Endothelial cell (in vitro differentiated cells): Measurements from ENCODE around the gene STEAP3. TPM values are rescaled to one million over a fixed set of nuclear protein-coding genes. Genes with fewer than 3 reads are reported as not detected.

Experiments
- DNase-seq: peaks from one replicate; pipeline ENCODE4 v3.0.0; 2021; ENCODE audit warnings: low spot score
- H3K27ac Mint-ChIP-seq: one replicate; pipeline ENCODE4 v1.8.0; 2021; ENCODE audit warnings: mixed read lengths, inconsistent platforms; ENCODE audit not compliant: unreplicated experiment
- H3K27me3 Mint-ChIP-seq: one replicate; pipeline ENCODE4 v1.8.0; 2021; ENCODE audit warnings: mild to moderate bottlenecking, moderate library complexity, mixed read lengths, inconsistent platforms; ENCODE audit not compliant: unreplicated experiment
- H3K36me3 Mint-ChIP-seq: one replicate; pipeline ENCODE4 v1.8.0; 2021; ENCODE audit warnings: mild to moderate bottlenecking, low read depth, mixed read lengths, inconsistent platforms; ENCODE audit not compliant: unreplicated experiment
- H3K4me1 Mint-ChIP-seq: one replicate; pipeline ENCODE4 v1.8.0; 2021; ENCODE audit warnings: mild to moderate bottlenecking, mixed read lengths, inconsistent platforms; ENCODE audit not compliant: unreplicated experiment
- H3K4me3 Mint-ChIP-seq: one replicate; pipeline ENCODE4 v1.8.0; 2021; ENCODE audit warnings: mild to moderate bottlenecking, mixed read lengths, inconsistent platforms; ENCODE audit not compliant: unreplicated experiment
- H3K9me3 Mint-ChIP-seq: one replicate; pipeline ENCODE4 v1.8.0; 2021; ENCODE audit warnings: mixed read lengths, inconsistent platforms; ENCODE audit not compliant: unreplicated experiment
- total RNA-seq: library from RNA; stranded (reverse); fragmentation: NEBNext Ultra II Directional; extraction: Animal tissue kit (Norgen Biotek cat#: 25700); gene quantifications from one replicate; pipeline ENCODE4 v1.2.1, GENCODE V29; 2021; ENCODE audit not compliant: unreplicated experiment
- TF ChIP-seq, protein P1 (sequence below): fragments of 200-600 bp; sonication (generic); IDR thresholded peaks from one replicate; pipeline ENCODE4 v1.5.0; 2021; ENCODE audit warnings: antibody characterized with exemption; ENCODE audit not compliant: unreplicated experiment

The STEAP3 gene
- total RNA-seq, 1 donor from 2014 or later, result 17.9 TPM

DNA sequence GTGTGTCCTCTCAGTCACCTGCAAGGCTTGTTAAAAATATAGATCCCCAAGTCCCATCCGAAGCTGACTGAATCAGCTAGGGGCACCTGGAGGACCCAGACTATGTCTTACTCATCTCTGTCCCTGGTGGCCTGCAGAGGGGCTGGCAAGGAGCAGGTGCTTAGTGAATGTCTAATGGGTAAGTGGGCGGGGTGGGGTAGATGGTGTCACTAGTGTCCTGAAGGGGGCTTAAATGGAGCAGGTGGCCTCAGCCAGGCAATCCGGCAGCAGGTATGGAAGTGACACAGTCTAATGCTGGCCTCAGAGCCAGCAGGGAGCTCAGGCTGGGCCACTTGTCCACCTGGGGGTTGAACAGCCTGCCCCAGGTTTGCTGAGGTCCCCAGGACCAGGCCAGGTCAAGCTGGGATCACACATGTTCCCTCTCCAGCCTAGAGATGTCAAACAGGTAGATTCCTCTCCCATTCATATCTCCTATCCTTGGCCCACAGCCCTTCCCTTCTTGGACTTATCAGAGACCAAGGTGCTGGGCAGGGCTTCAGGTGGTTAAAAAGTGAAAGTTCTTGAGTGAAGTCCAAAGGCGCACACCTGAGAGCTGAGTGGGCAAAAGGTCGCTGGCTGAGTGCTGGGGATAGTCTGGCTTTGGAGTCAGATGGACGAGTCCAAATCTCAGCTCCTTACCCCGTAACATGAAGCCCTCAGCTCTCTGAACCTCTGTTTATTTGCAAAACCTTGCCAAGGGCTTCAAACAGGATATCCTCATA, 1.7 kb downstream of the STEAP3 start:
- no peak for DNase-seq
- H3K27ac Mint-ChIP-seq, result no peak overlapping the region

DNA sequence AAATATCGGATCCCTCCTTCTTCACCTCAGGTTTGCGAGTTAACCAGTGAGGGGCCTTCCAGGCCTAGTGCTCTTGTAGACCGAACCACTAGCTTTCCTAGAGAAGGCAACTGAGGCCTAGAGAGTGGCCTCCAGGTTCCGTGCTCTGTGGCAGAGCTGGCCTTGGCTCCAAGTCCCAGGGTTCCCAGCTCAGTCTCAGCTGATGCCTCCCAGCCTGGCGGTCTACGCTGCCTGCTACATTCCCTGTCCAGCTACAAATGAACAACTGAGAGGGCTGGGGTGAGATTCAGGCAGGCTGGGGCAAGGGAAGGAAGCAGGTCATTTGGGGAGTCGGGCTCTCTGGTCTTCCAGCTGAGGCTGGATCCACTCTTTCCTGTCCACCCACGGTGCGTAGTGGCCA, 2.3 kb downstream of the STEAP3 start:
- Mint-ChIP-seq H3K27me3 (peaks cover 8% of the 10 kb centered on the region), H3K36me3 (peaks cover 4% of the 10 kb centered on the region), H3K27ac (no peak overlapping the region), H3K9me3 (no peaks in the 10 kb centered on the region), H3K4me3 (no peak overlapping the region), H3K4me1 (peaks cover 31% of the 10 kb centered on the region)
- DNase-seq, result no peak
- TF ChIP-seq, protein P1, sequence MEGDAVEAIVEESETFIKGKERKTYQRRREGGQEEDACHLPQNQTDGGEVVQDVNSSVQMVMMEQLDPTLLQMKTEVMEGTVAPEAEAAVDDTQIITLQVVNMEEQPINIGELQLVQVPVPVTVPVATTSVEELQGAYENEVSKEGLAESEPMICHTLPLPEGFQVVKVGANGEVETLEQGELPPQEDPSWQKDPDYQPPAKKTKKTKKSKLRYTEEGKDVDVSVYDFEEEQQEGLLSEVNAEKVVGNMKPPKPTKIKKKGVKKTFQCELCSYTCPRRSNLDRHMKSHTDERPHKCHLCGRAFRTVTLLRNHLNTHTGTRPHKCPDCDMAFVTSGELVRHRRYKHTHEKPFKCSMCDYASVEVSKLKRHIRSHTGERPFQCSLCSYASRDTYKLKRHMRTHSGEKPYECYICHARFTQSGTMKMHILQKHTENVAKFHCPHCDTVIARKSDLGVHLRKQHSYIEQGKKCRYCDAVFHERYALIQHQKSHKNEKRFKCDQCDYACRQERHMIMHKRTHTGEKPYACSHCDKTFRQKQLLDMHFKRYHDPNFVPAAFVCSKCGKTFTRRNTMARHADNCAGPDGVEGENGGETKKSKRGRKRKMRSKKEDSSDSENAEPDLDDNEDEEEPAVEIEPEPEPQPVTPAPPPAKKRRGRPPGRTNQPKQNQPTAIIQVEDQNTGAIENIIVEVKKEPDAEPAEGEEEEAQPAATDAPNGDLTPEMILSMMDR, result no peak

More for the DNA sequence above, 1.7 kb downstream of the STEAP3 start:
- TF ChIP-seq, protein P1, result no peak
- H3K4me1 Mint-ChIP-seq, result peaks cover 29% of the 10 kb centered on the region
- no peaks in the 10 kb centered on the region for H3K9me3 Mint-ChIP-seq
- H3K36me3 Mint-ChIP-seq, result peaks cover 4% of the 10 kb centered on the region
- peaks cover 8% of the 10 kb centered on the region for H3K27me3 Mint-ChIP-seq
- H3K4me3 Mint-ChIP-seq, result no peak overlapping the region

DNA sequence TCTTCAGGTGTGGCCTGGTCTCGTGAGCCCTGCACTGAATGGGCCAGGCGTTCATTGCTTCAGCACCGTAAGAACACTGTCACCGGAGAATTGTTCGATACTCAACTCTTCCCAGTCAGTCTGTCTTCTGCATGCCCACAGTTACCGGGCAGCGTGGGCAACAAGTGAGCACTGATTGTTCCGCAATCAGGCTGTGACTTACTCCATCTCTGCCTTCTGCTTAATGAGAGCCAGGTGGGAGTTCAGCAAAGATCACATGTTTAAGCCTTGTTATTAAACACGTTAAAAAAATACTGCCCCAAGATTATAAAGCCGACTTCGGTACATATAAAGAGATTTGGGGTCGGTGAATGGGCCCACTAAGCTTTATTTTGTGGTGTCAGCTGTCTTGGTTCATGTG, 3.7 kb downstream of the STEAP3 start:
- TF ChIP-seq, protein P1, result no peak
- no peaks in the 10 kb centered on the region for H3K9me3 Mint-ChIP-seq
- no peak overlapping the region for H3K27ac Mint-ChIP-seq
- H3K4me3 Mint-ChIP-seq, result no peak overlapping the region
- peaks cover 7% of the 10 kb centered on the region for H3K27me3 Mint-ChIP-seq
- no peak for DNase-seq
- H3K36me3 Mint-ChIP-seq, result peaks cover 4% of the 10 kb centered on the region
- H3K4me1 Mint-ChIP-seq, result peaks cover 33% of the 10 kb centered on the region

DNA sequence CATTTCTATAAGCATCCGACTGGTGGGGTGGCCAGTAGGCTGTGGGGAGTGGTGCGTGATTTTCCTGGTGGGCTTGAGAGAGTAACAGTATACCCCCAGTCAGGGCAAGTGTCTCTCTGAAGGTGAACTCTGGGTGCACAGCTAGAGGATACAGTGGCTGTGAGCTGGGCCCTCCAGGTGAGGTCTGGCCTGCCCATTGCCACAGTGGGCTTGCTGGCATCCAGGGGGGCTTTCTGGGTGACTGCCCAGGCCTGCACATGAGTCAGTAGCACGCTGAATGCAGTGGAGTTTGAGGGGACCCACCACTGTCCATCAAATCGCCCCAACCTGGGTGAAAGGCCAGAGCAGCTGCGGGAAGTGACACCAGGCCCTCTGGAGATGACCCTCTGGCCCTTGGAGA, 4.5 kb downstream of the STEAP3 start:
- Mint-ChIP-seq H3K9me3 (no peaks in the 10 kb centered on the region), H3K27me3 (peaks cover 7% of the 10 kb centered on the region), H3K27ac (no peak overlapping the region), H3K4me3 (no peak overlapping the region), H3K4me1 (peaks cover 30% of the 10 kb centered on the region), H3K36me3 (peaks cover 4% of the 10 kb centered on the region)
- TF ChIP-seq, protein P1, result no peak
- DNase-seq, result no peak

DNA sequence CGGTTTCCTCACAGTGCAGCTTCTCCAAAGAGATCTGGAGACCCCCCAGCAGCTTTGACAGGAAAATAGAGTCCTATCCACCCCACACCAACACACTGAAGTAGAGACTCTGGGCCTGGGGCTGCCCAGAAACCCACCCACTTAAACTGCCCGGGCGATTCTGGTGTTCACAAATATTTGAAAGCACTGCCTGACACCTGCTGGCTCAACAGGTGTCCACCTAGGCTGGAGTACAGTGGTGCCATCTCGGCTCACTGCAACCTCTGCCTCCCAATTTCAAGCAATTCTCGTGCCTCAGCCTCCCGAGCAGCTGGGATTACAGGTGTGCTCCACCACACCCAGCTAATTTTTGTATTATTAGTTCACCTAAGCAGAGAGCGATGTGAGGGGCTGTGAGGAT, 5.3 kb downstream of the STEAP3 start:
- no peak overlapping the region for H3K27ac Mint-ChIP-seq
- no peak overlapping the region for H3K4me3 Mint-ChIP-seq
- DNase-seq, result no peak
- H3K9me3 Mint-ChIP-seq, result no peaks in the 10 kb centered on the region
- H3K4me1 Mint-ChIP-seq, result peaks cover 30% of the 10 kb centered on the region
- peaks cover 4% of the 10 kb centered on the region for H3K36me3 Mint-ChIP-seq
- TF ChIP-seq, protein P1, result no peak
- peaks cover 7% of the 10 kb centered on the region for H3K27me3 Mint-ChIP-seq
